ENCODE measurements around the gene DUS1L. TPM values are rescaled to one million over a fixed set of nuclear protein-coding genes. Genes with fewer than 3 reads are reported as not detected.

The DUS1L gene
- total RNA-seq, 1 experiment from 2014 or later = 176 TPM

- peaks cover 8 to 20% of the 10 kb centered on the region in 2 experiments; a peak in 3 of 4 replicates for H3K4me1 ChIP-seq (ENCODE audit: control insufficient read depth in 1 of 2, insufficient read depth in 2 of 2, low read length in 2 of 2)
- H3K9me2 ChIP-seq (ENCODE audit: insufficient read depth) = no peaks in the 10 kb centered on the region
- ChIA-PET POLR2A (no interaction called here), RAD21 (ENCODE audit: low non-redundant PET in 1 of 2, low total read pairs in 2 of 2, uncharacterized antibody in 2 of 2, unreplicated experiment in 2 of 2) (no interaction called here), CTCF (no interaction called here)
- H3K27ac ChIP-seq (ENCODE audit: low read depth, low read length) = no peak overlapping the region; the same call in 1 of the 2 replicates
- H3K79me2 ChIP-seq (ENCODE audit: insufficient read depth, low read length) = peaks cover 29% of the 10 kb centered on the region
- no peak overlapping the region for H3K9ac ChIP-seq (ENCODE audit: low read length)
- no peak overlapping the region for H2AFZ ChIP-seq (ENCODE audit: low read depth, low read length, poor library complexity, severe bottlenecking)
- intact Hi-C loops (cut with micrococcal nuclease) = no loop called here
- H3K36me3 ChIP-seq (ENCODE audit: control insufficient read depth in 1 of 2, insufficient read depth in 2 of 2, low read length in 2 of 2) = peaks cover 25 to 90% of the 10 kb centered on the region in 2 experiments
- H4K20me1 ChIP-seq (ENCODE audit: insufficient read depth) = no peaks in the 10 kb centered on the region; the same call in 1 of the 2 replicates
- ATAC-seq = no peak; the same call in 1 of the 2 replicates
- BruUV-seq (replicated peaks) = no TSS peak
- H3K4me3 ChIP-seq (replicated peaks in 1 of 2; ENCODE audit: low read depth in 1 of 2, low read length in 2 of 2) = no peak overlapping the region
- no peak for DNase-seq (ENCODE audit: low read depth, low spot score)
- H3K9me3 ChIP-seq (ENCODE audit: control insufficient read depth in 1 of 2, insufficient read depth in 1 of 2, low read depth in 1 of 2, low read length in 2 of 2) = no peaks in the 10 kb centered on the region
- H3K27me3 ChIP-seq (ENCODE audit: insufficient read depth, low read length) = no peaks in the 10 kb centered on the region
- TF ChIP-seq REST (IDR thresholded peaks at IDR 0.05; ENCODE audit: low read depth) = no peak
- no peak for TF ChIP-seq POLR2A (IDR thresholded peaks at IDR 0.05; ENCODE audit: borderline replicate concordance, extremely low read depth, insufficient read depth, insufficient read length)
- no peak for TF ChIP-seq CBX3 (IDR thresholded peaks at IDR 0.05; ENCODE audit: low read depth)
- no peak for TF ChIP-seq MAX (IDR thresholded peaks at IDR 0.05)
- TF ChIP-seq POLR2AphosphoS5 (IDR thresholded peaks at IDR 0.05; ENCODE audit: low read depth, low read length) = no peak
- TF ChIP-seq YY1 (IDR thresholded peaks at IDR 0.05; ENCODE audit: extremely low read depth, insufficient replicate concordance, low read depth, low read length) = no peak
- no peak for TF ChIP-seq RAD21 (IDR thresholded peaks at IDR 0.05; ENCODE audit: low read depth)
- TF ChIP-seq ZBTB33 (IDR thresholded peaks at IDR 0.05; ENCODE audit: extremely low read depth, insufficient replicate concordance, low read length) = no peak
- no peak for TF ChIP-seq JUND (IDR thresholded peaks at IDR 0.05)
- no peak for TF ChIP-seq ZNF274 (IDR thresholded peaks at IDR 0.05; ENCODE audit: low read depth, low read length)
- no peak for TF ChIP-seq FOSL1 (IDR thresholded peaks at IDR 0.05; ENCODE audit: low read depth)
- TF ChIP-seq EGR1 (IDR thresholded peaks at IDR 0.05; ENCODE audit: low read depth) = no peak
- TF ChIP-seq EZH2phosphoT487 (IDR thresholded peaks at IDR 0.05; ENCODE audit: borderline replicate concordance) = no peak
- no peak overlapping the region for H3K4me2 ChIP-seq (ENCODE audit: low read length)
These were observed 6.2 kb downstream of the DUS1L start for GRCh38 chr17:82059272-82060000.
